ENCODE measurements around the gene DIP2A.

The DIP2A gene

DNA sequence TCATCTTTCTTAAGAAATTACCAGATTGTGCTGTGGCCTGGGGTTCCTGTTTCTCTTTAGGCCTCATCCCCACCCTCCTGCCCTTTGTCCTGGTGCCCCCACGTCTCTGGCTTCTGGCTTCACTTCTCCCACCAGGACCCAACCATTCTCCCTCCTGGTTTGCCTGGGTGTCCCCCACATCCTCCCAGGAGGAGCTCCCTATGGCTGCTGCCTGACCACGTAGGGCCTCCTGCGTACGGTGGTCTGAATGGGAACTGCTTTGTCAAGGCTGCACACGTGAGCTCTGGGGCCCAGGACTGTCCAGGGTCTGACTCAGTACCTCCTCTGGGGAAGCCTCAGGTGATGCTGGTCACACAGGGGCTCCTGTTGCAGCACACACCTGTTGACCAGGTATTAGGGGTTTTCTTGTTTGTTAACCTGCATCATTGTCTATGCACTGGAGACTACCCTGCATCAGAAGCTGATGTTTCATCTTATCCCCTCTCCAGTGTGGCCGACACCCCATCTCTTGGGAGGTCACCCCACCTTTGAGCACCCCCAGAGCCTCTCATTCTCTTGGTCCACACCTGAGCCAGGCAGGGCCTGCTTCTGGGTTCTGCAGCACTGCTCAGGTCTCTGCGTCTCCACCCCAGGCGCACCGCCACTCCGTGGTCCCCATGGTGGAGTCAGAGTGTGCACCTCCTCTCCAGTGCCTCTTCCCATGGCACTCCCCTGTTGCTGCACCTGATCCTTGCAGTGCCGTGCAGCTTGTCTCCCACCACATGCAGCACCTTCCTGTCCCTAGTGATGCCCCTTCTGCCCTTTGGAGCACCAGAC is 80.4 kb downstream of the DIP2A start:
- DNase-seq (ENCODE audit: low read depth) = no peak
- no peak overlapping the region for H3K4me3 ChIP-seq (replicated peaks; ENCODE audit: low read depth, low read length)
- TF ChIP-seq, protein P1, sequence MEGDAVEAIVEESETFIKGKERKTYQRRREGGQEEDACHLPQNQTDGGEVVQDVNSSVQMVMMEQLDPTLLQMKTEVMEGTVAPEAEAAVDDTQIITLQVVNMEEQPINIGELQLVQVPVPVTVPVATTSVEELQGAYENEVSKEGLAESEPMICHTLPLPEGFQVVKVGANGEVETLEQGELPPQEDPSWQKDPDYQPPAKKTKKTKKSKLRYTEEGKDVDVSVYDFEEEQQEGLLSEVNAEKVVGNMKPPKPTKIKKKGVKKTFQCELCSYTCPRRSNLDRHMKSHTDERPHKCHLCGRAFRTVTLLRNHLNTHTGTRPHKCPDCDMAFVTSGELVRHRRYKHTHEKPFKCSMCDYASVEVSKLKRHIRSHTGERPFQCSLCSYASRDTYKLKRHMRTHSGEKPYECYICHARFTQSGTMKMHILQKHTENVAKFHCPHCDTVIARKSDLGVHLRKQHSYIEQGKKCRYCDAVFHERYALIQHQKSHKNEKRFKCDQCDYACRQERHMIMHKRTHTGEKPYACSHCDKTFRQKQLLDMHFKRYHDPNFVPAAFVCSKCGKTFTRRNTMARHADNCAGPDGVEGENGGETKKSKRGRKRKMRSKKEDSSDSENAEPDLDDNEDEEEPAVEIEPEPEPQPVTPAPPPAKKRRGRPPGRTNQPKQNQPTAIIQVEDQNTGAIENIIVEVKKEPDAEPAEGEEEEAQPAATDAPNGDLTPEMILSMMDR (IDR thresholded peaks at IDR 0.05; ENCODE audit: low read length, missing control alignments) = no peak

DNA sequence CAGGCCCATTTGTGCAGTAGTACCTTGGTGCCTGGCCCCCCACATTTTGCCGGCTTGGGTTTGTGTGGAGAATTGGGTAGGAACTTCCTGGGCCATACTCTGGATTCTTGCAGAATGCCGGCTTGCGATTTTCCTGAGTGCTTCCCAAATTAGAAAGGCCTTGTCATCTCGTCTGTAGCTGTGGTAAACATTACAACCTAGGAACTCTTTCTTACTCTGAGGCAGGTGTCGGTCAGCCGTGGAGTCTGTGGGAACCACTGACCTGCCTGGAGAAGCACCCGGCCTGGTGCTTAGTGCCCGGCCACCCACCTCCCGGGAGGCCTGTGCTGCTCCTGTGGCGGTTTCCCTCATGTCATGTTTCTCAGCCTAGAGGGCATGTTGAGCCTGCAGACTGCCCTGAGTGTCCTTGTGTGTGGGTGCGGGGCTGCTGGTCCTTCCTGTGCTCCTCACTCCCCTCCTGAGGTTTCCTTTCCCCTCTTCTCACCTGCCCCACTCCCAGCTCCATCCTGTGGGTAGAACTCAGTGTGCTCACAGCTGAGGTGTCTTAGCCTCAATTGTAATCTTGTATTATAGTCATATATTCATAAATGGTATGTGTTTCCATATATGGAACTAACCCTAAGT is 81.5 kb downstream of the DIP2A start:
- TF ChIP-seq, protein P1 (IDR thresholded peaks at IDR 0.05; ENCODE audit: low read length, missing control alignments) = no peak
- no peak for DNase-seq (ENCODE audit: low read depth)
- H3K4me3 ChIP-seq (replicated peaks; ENCODE audit: low read depth, low read length) = no peak overlapping the region

DNA sequence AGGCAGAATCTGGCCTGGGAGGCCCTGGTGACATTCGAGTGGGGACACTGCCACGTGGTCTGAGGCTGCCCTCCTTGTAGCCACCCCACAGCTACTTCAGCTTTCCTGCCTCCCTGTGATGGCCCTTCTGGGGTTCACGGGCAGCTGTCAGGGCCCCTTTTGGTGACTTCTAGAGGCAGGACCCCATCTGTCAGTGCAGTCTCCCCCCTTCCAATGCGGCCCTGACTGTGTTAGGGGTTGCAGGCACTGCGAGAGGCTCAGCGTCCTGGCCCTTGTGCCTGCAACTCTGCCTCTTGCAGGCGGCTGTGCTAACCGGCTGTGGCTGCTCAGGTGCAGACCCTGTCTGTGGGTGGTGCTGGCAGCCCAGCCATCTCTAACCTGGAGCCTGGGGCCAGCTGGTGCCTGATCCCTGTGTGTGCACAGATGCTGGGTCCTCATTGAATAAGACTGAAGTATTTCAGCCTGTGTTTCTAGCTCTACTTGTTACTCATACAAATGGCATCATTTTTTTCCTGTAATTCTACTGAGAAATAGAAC is 84.0 kb downstream of the DIP2A start:
- DNase-seq (ENCODE audit: low read depth) = no peak
- TF ChIP-seq, protein P1 (IDR thresholded peaks at IDR 0.05; ENCODE audit: low read length, missing control alignments) = no peak
- H3K4me3 ChIP-seq (replicated peaks; ENCODE audit: low read depth, low read length) = no peak overlapping the region

DNA sequence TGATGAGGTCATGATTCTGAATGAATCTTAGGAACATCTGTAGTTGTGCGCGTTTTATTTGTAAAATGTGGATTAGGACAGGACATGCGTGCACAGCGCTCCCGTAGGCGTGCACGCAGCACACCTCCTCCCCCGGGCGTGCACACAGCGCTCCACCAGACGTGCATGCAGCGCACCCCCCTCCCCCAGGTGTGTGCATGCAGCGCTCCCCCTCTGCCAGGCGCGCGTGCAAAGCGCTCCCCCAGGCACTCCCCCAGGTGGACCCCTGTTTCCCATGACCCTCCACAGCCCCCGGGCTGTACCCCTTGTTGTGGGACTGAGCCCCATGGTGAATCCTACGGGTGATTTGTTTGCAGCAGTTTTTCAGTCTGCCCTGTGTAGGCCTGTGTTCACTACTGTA is 84.6 kb downstream of the DIP2A start:
- TF ChIP-seq, protein P1 (IDR thresholded peaks at IDR 0.05; ENCODE audit: low read length, missing control alignments) = no peak
- H3K4me3 ChIP-seq (replicated peaks; ENCODE audit: low read depth, low read length) = no peak overlapping the region
- DNase-seq (ENCODE audit: low read depth) = no peak

DNA sequence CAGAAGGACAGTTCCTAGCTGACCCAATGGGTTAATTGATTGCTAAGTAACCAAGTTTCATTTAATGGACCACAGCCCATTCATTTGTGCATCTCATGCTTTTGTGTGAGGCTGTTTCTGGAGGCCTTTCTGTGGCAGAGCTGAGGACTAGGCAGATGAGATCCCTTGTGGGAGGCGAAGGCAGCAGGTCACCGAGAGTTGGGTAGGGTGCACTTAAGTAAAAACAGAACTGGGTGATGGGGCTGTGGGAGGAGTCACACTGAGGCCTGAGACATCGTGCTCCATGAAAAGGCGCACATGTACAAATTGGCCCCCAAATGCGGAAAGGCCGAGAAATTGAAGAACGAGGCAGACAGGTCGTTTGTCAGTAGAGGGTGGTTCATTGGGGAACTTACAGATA is 85.3 kb downstream of the DIP2A start:
- DNase-seq (ENCODE audit: low read depth) = no peak
- TF ChIP-seq, protein P1 (IDR thresholded peaks at IDR 0.05; ENCODE audit: low read length, missing control alignments) = no peak
- no peak overlapping the region for H3K4me3 ChIP-seq (replicated peaks; ENCODE audit: low read depth, low read length)

DNA sequence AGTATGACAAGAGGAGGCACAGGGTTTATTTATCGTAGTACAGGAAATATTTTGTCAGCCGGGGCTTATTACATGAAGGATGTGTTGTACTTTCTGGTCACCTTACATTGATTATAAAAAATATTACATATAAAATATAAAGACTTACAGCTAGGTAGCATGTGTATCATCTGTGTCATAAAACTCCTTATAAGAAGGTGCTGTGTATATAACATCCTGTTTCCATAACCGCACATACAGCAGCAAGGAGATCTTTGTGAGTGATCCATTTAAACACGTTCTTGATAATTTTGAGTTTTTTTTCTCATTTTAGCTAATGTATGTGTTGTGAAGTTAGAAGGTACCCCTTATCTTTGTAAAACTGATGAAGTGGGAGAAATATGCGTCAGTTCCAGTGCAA is 86.1 kb downstream of the DIP2A start:
- no peak overlapping the region for H3K4me3 ChIP-seq (replicated peaks; ENCODE audit: low read depth, low read length)
- no peak for DNase-seq (ENCODE audit: low read depth)
- TF ChIP-seq, protein P1 (IDR thresholded peaks at IDR 0.05; ENCODE audit: low read length, missing control alignments) = no peak

All from fibroblast of pulmonary artery (primary cell).